BLaER1 (cell line): ENCODE results near the gene ERN1.
A peak's percentile ranks its signal among the peaks of the same experiment; 100 is the strongest.

Experiments used
- H3K27ac ChIP-seq: shearing (Covaris generic); formaldehyde crosslinking; 2 replicates; pipeline ENCODE4 v1.8.1; 2022
- H3K27me3 ChIP-seq: shearing (Covaris generic); formaldehyde crosslinking; 2 replicates; pipeline ENCODE4 v1.8.1; 2022
- H3K36me3 ChIP-seq: shearing (Covaris generic); formaldehyde crosslinking; 2 replicates; pipeline ENCODE4 v1.8.1; 2022
- H3K4me1 ChIP-seq: shearing (Covaris generic); formaldehyde crosslinking; 2 replicates; pipeline ENCODE4 v1.8.1; 2022
- H3K4me2 ChIP-seq: shearing (Covaris generic); formaldehyde crosslinking; 2 replicates; pipeline ENCODE4 v1.8.1; 2022
- H3K4me3 ChIP-seq: shearing (Covaris generic); formaldehyde crosslinking; 2 replicates; pipeline ENCODE4 v1.8.1; 2022
- H3K9ac ChIP-seq: shearing (Covaris generic); formaldehyde crosslinking; 2 replicates; pipeline ENCODE4 v1.8.1; 2022
- H3K9me3 ChIP-seq: shearing (Covaris generic); formaldehyde crosslinking; 2 replicates; pipeline ENCODE4 v1.8.1; 2022
- H4K20me1 ChIP-seq: shearing (Covaris generic); formaldehyde crosslinking; 2 replicates; pipeline ENCODE4 v1.8.1; 2022
- Cebpa-rat ChIP-seq: shearing (Covaris generic); IDR thresholded peaks from 2 replicates; pipeline ENCODE4 v1.8.1; 2022

ERN1 gene

DNA sequence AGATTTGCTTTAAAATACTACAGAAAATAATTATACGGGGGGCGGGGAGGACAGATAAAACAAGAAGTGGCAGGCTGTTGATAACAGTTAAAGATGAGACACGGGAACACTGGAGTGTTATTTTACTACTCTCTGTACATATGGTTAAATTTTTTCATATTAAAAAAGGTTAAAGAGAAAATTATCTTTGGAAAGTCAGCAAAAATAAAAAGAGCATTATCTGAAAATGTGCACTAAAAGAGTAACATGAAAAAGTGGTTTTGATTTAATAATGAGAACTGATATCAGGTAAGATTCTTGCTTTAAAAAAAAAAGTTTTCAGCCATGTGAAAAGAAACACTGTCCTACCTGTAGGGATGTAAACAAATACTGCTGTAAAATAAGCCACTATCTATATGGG, 46.9 kb downstream of the ERN1 start:
- Histone ChIP-seq H3K36me3 (peaks cover 4% of the 10 kb centered on the region; the same call in 1 of the 2 replicates), H3K9ac (no peak overlapping the region), H3K4me2 (no peak overlapping the region), H3K27ac (no peak overlapping the region), H3K4me1 (peaks cover 19% of the 10 kb centered on the region), H3K27me3 (no peaks in the 10 kb centered on the region), H3K9me3 (no peaks in the 10 kb centered on the region), H4K20me1 (no peaks in the 10 kb centered on the region), H3K4me3 (no peak overlapping the region)
- no peak for TF ChIP-seq Cebpa-rat

DNA sequence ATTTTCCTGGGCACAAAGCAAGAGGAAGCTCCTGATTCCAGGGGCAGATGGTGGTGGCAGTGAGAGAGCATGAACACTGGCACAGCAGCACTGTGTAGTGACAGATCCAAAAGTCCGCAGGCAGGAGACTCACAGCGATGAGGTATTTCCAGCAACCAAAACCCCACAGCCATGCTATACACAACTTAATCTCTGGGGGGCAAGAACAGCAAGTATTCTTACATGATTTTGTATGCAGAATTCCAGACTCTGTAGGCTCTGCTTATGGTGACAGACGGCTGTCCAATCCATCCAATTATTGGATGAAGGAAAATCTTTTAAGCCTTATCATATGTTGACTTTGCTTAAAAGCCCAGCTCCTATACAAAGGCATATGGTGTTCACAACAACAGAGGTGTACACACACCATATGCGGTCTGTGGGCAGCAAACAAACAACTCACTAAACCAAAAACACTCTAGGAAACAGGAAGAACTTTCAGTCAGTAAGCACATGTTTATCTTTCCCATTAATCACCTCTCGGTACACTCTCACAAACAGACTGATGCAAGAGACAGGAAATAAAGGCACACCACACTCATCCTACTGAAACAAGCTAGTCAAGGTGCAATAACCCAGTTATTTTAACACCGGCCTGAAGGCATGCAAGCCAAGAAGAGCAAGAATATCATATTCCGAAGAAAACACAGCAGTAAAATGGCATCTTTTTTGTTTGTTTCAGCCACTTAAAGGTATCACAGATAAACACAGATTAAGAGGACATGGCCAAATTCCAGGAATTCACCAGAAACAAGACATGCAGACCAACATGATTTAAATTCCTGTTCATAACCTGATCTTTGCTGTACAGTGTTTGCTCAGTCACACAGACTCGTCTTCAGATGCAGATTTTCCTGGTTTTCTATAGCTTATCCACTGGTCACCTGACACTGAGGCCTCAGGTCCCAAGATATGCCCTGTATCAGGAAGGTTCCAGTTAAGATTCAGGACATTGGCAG, 47.8 kb downstream of the ERN1 start:
- no peaks in the 10 kb centered on the region for H3K27me3 ChIP-seq
- H4K20me1 ChIP-seq: no peaks in the 10 kb centered on the region
- no peak overlapping the region; the same call in 1 of the 2 replicates for H3K9ac ChIP-seq
- H3K27ac ChIP-seq: peak overlapping the region; percentile 18; the same call in 1 of the 2 replicates
- H3K4me1 ChIP-seq: peaks cover 24% of the 10 kb centered on the region
- H3K36me3 ChIP-seq: peaks cover 8% of the 10 kb centered on the region; the same call in 1 of the 2 replicates
- no peak for TF ChIP-seq Cebpa-rat
- H3K4me3 ChIP-seq: no peak overlapping the region
- no peaks in the 10 kb centered on the region for H3K9me3 ChIP-seq
- H3K4me2 ChIP-seq: peak overlapping the region; percentile 53

DNA sequence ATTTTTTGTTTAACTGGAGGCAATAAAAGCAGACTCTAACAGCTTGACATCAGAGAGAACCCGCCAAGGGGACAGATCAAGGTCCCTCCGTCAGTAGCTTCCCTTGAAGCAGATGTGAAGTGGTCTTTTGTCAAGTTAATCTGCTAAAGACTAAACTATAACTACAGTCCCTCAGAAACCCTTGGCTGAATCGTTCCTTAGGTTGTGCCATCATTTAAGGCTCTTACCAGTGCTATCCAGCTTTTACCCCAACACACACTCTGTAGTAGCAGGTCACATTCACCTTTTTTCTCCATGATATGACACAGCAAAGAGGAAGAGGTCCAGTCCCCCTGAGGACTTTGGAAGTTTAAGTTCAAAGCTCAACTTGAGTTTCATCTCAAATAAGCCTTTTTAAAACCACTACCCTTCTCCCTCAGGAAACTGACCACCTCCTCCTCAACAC, 49.7 kb downstream of the ERN1 start:
- Histone ChIP-seq H3K27me3 (no peaks in the 10 kb centered on the region), H4K20me1 (no peaks in the 10 kb centered on the region), H3K4me2 (no peak overlapping the region), H3K4me3 (no peak overlapping the region), H3K4me1 (peaks cover 43% of the 10 kb centered on the region), H3K36me3 (peaks cover 11% of the 10 kb centered on the region; the same call in 1 of the 2 replicates), H3K27ac (no peak overlapping the region), H3K9me3 (no peaks in the 10 kb centered on the region), H3K9ac (no peak overlapping the region)
- TF ChIP-seq Cebpa-rat: no peak

DNA sequence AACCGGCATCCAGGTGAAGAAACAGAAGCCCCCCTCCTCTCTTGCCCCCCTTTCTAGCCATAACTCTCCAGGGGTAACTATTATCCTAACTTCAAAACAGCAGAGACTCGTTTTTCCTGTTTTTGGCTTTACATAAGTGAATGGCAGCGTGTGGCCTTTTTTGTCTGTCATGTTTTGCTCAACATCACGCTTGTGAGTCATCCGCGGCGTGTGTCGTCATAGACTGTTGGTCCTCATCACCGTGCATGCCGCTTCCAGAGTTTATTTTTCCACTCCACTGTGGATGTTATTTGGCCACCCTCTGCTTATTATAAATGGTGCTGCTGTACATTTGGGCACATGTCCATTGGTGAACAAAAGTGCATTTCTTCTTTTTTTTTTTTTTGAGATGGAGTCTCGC, 52.6 kb downstream of the ERN1 start:
- Histone ChIP-seq H3K4me3 (no peak overlapping the region), H3K4me1 (peaks cover 59% of the 10 kb centered on the region), H4K20me1 (no peaks in the 10 kb centered on the region), H3K9me3 (no peaks in the 10 kb centered on the region), H3K27me3 (no peaks in the 10 kb centered on the region), H3K4me2 (peak overlapping the region; percentile 79; the same call in 1 of the 2 replicates), H3K27ac (no peak overlapping the region), H3K9ac (no peak overlapping the region), H3K36me3 (peaks cover 11% of the 10 kb centered on the region; the same call in 1 of the 2 replicates)
- TF ChIP-seq Cebpa-rat: no peak

DNA sequence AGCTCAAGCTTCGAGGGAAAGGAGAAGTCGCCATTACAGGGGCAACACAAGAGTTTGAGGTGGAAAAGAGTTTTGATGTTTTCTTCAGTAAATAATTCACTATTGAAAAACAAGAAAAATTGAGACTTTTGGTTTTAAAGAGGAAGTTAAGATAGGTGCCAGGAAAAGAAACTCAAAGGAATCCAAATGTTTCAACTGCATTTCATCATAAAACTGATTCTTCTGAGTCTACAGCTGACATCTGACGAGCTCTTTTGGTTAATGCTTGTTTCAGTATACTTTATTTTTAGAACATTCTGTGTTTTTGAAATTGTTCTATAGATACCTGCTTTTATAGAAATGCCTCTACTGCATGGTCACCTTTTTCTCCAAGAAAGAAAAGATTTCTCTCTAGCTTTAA, 54.0 kb downstream of the ERN1 start:
- Histone ChIP-seq H3K36me3 (peaks cover 22% of the 10 kb centered on the region), H3K4me3 (no peak overlapping the region), H4K20me1 (no peaks in the 10 kb centered on the region), H3K4me1 (peaks cover 51% of the 10 kb centered on the region), H3K9me3 (peaks cover 10% of the 10 kb centered on the region), H3K4me2 (peak overlapping the region; percentile 79), H3K27ac (peak overlapping the region; percentile 39; the same call in 1 of the 2 replicates), H3K27me3 (no peaks in the 10 kb centered on the region), H3K9ac (no peak overlapping the region)
- TF ChIP-seq Cebpa-rat: no peak

DNA sequence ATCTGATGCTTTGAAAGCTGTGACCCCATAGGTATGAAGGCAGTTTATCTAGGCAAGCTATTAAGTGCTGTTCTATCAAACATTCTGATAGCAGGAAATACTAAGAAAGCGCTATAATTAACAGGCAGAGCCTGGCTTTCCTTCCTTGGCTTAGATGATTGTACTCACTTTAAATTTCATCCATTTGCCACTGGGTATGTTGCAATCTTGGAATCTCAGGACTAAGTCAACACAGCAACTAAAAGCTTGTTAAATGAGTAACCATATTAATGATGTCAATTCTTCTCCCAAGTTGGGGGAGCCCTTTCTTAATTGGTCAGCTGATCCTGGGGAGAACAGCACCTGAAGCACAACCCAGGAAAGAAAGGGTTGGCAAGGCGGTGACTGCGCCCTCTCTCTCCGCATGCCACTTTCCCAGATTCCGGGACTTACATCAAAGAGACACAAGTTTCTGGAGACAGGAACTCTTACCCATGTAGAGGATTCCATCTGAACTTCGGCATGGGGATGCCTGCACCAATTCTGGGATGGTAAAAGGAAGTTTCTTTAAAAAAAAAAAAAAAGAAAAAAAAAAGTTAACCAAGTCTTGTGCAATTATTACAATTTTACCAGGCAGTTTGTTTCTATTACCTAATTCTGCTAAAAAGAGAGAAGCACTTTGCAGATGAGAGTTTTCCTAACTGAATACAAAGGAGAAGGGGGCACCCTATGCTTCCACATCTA, 55.1 kb downstream of the ERN1 start:
- Histone ChIP-seq H3K27ac (peak overlapping the region; percentile 63), H3K27me3 (no peaks in the 10 kb centered on the region), H3K9ac (peak overlapping the region; percentile 39; the same call in 1 of the 2 replicates), H3K36me3 (peaks cover 32% of the 10 kb centered on the region), H3K4me3 (peak overlapping the region; percentile 5; the same call in 1 of the 2 replicates), H3K4me1 (peaks cover 51% of the 10 kb centered on the region), H3K4me2 (peak overlapping the region; percentile 79), H4K20me1 (no peaks in the 10 kb centered on the region), H3K9me3 (peaks cover 21% of the 10 kb centered on the region)
- TF ChIP-seq Cebpa-rat: peak; percentile 46; the same call in 1 of the 2 replicates

DNA sequence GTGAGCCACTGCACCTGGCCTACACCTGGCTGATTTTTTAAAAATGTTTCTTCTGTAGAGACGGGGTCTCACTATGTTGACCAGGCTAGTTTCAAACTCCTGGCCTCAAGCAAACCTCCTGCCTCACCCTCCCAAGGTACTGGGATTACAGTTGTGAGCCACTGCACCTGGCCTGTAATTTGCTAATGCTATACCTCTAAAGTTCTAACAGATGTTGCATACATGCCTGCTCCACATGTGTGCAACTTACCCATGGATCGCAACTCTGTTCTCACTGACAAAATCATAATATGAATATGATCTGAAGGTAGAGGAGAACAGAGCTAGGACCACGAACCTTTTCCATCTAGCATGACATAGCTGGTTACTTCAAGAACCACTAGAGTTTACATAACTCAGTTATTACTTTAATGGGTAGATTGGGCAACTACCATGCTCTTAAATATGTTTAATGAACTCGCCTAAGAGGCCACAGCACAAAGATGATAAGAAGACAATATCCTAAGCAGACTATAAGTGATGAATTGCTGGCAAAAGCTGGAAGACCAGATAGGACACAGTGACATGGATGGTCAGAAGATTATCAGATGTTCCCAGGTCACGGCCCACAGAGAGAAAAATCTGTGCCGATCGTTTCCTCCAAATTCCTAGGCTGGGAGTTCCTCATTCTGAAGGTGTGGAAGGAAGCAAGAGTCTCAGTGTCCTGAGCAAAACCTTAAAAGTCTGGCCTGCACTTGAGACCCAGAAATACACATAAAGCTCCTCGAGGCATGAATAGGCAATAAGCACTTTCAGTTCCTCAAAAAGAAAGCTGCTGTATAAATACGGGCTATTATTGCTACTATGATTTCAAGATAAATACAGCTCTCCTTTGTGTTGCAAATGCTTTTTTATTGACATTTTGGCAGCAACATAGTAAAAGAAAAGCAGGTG, 55.9 kb downstream of the ERN1 start:
- peak overlapping the region; percentile 79 for H3K4me2 ChIP-seq
- no peak for TF ChIP-seq Cebpa-rat
- no peaks in the 10 kb centered on the region for H4K20me1 ChIP-seq
- H3K4me1 ChIP-seq: peaks cover 51% of the 10 kb centered on the region
- H3K36me3 ChIP-seq: peaks cover 41% of the 10 kb centered on the region
- peaks cover 29% of the 10 kb centered on the region for H3K9me3 ChIP-seq
- H3K27me3 ChIP-seq: no peaks in the 10 kb centered on the region
- H3K27ac ChIP-seq: peak overlapping the region; percentile 63
- peak overlapping the region; percentile 39; the same call in 1 of the 2 replicates for H3K9ac ChIP-seq
- H3K4me3 ChIP-seq: peak overlapping the region; percentile 5; the same call in 1 of the 2 replicates

DNA sequence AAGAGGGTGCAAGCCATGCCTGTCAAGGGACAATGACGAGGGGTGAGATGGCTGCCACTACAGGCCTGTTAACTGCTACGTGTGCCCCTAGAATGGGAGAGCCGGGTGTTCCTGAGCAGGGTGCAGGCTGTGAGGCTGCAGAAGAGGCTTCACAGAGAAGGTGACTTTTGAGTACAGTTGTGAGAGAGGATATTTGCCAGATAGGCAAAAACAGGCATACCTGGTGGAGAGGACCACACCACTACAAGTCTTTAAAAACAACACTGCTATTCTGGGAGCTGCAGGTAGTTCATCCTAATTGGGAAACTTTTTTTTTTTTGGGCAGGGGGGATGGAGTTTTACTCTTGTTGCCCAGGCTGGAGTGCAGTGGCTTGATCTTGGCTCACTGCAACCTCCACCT, 58.8 kb downstream of the ERN1 start:
- no peak overlapping the region for H3K4me3 ChIP-seq
- peaks cover 56% of the 10 kb centered on the region for H3K36me3 ChIP-seq
- H3K4me2 ChIP-seq: no peak overlapping the region
- peaks cover 36% of the 10 kb centered on the region for H3K4me1 ChIP-seq
- no peaks in the 10 kb centered on the region for H3K27me3 ChIP-seq
- H3K9me3 ChIP-seq: peaks cover 42% of the 10 kb centered on the region
- no peaks in the 10 kb centered on the region for H4K20me1 ChIP-seq
- H3K27ac ChIP-seq: no peak overlapping the region
- no peak overlapping the region for H3K9ac ChIP-seq
- TF ChIP-seq Cebpa-rat: no peak

DNA sequence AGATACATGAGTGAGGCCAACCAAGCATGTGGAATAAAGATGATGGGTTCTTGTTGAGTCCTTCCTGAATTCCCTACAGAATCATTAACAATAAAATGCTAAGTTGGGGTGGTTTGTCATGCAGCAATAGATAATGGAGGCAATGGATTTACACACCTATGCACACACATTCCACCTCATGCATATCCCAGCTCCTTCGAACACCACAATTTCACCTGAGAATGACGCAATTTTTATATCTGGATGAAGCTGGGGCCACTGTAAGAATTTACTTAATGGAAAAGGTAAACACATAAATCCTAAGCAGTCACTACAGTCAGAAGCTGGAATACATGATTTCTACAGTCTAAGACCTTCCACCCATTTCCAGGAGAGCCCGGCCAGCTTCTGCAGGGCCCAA, 59.7 kb downstream of the ERN1 start:
- no peak for TF ChIP-seq Cebpa-rat
- no peak overlapping the region for H3K27ac ChIP-seq
- peaks cover 27% of the 10 kb centered on the region for H3K4me1 ChIP-seq
- H4K20me1 ChIP-seq: no peaks in the 10 kb centered on the region
- no peak overlapping the region for H3K4me3 ChIP-seq
- no peak overlapping the region for H3K4me2 ChIP-seq
- peaks cover 61% of the 10 kb centered on the region for H3K36me3 ChIP-seq
- H3K9me3 ChIP-seq: peaks cover 42% of the 10 kb centered on the region
- no peaks in the 10 kb centered on the region for H3K27me3 ChIP-seq
- no peak overlapping the region for H3K9ac ChIP-seq
